EL (cell line): ENCODE measurements around the gene PLPPR3.
A peak's percentile ranks its signal among the peaks of the same experiment; 100 is the strongest.

Experiments used
- DNase-seq: peaks from one replicate; pipeline ENCODE4 v3.0.0-alpha.2; 2016

PLPPR3 gene

GRCh38 chr19:769616-770015 is 52.1 kb downstream of the PLPPR3 start:
- no peak for DNase-seq

- peak; percentile 88 for DNase-seq
These were observed 53.3 kb downstream of the PLPPR3 start for GRCh38 chr19:768424-768823.

GRCh38 chr19:765179-765738 is 56.5 kb downstream of the PLPPR3 start:
- DNase-seq: no peak

GRCh38 chr19:764301-764700 is 57.5 kb downstream of the PLPPR3 start:
- no peak for DNase-seq

GRCh38 chr19:763869-764268 is 57.9 kb downstream of the PLPPR3 start:
- DNase-seq: no peak

GRCh38 chr19:763181-763580 is 58.6 kb downstream of the PLPPR3 start:
- no peak for DNase-seq
